GM21447 (cell line): ENCODE measurements around the gene MYO7A.

Experiments
- ATAC-seq: cut with Tn5 transposase; IDR thresholded peaks from one replicate; pipeline ENCODE4 v1.9.1; 2021; ENCODE audit not compliant: unreplicated experiment

Gene MYO7A

GRCh38 chr11:77126861-77127234, 1.2 kb upstream of the MYO7A start:
- no peak for ATAC-seq

DNA sequence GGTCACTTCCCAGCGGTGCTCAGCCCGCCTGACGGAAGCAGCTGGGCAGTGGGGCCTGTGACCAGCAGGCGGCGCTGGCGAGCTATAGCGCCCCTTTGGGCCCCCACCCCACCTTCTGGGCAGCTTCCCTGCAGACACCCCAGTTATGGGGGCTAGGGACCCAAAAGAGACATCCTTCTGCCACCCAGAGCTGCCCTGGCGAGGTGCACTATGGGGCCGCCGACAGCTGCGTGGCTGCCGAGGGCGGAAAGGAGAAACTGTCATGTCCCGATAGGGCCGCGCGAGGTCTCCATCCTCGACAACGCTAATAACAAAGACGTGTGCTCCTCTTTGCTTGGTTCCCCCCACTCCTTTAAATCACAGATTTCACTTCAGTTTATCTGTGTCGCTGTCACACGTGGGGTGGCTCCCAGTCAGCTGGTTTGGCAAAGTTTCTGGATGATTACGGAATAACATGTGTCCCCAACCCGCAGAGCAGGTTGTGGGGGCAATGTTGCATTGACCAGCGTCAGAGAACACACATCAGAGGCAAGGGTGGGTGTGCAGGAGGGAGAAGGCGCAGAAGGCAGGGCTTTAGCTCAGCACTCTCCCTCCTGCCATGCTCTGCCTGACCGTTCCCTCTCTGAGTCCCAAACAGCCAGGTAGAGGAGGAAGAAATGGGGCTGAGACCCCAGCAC, 673 bp upstream of the MYO7A start:
- ATAC-seq = no peak

- no peak for ATAC-seq
These were observed 1.2 kb downstream of the MYO7A start for GRCh38 chr11:77129069-77129841.

GRCh38 chr11:77129842-77130756, 2.1 kb downstream of the MYO7A start:
- no peak for ATAC-seq

DNA sequence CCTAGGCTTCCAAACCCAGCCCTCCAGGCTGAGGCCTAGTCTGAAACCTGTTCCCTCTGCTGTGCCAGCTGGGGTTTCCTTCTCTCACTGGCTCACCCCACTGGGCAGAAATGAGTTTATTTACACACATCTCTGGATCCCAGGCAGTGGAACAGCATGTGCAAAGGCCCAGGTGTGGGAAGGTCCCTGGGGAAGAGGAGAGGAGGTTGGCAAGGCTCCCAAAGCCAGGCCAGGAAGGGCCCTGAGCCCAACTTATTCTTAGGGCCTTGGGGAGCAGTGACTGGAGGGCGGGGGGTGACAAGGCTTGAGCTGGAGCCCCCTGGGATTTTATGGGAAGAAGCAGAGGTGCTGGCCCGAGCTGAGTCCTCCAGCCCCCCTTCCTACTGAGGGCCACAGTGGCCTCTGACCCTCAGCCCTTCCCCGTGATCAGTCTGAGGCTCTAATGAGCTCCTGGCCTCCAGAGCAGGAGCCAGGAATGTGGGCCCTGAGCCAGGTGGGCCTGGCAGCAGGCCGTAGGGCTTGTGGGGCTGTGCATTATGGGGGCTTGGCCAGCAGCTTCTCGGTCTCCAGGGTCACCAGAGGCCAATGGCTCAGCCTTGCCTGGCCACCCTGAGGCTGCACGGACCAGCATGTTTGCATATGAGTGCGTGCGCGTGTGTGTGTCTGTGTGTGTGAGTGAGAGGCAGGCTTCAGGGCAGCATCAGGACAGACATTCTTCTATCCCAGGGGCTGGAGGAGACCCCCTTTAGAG, 2.9 kb downstream of the MYO7A start:
- ATAC-seq = no peak

GRCh38 chr11:77131560-77131959, 3.5 kb downstream of the MYO7A start:
- no peak for ATAC-seq

GRCh38 chr11:77135069-77135468, 7.0 kb downstream of the MYO7A start:
- ATAC-seq = no peak

DNA sequence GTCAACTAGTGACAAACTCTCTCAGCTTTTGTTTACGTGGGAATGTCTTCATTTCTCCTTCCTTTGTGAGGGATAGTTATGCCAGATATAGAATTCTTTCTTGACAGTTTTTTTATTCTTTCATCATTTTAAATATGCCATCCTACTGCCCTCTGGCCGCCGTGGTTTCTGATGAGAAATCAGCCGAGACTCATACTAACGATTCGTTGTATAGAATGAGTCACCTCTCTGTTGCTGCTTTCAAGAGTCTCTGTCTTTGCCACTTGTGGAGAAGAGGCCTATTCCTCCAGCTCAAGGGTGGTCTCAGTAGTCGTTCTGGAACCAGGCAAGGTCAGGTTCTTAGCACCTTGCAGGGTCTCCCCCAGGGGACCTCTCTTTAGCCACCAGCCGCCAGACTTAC, 8.0 kb downstream of the MYO7A start:
- no peak for ATAC-seq

DNA sequence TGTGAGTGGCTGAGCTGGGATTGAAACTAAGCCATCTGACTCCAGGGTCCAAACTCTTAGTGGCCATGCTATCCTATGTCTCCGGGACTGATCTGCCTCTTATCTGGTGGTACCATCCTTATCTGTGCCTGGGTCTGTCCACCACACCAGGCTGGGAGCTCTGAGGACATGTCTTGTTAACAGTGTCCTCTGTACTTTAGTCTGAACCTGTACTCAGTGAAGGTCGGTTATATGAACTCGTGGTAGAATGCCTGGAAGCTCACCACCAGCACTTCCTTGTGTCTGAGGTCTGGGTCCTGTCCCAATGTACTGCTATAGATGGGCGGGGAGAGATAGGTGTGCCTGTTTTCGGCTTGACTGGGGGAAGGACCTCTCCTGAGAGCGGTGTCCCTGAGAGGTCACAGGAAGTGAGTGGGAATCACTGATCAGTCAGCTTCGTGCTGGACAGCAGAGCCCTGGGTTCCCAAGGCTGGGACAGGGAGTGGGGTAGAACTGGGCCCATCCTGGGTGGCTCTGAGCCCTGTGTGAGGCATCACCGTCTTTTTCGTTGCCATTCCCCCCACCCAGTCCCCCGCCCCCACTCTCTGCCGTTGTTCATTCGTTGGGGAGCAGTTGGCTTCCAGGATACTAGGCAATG, 8.9 kb downstream of the MYO7A start:
- ATAC-seq = no peak

- no peak for ATAC-seq
These were observed 9.4 kb downstream of the MYO7A start for GRCh38 chr11:77137421-77137820.

GRCh38 chr11:77138106-77138649, 10.1 kb downstream of the MYO7A start:
- ATAC-seq = no peak

- no peak for ATAC-seq
These were observed 11.2 kb downstream of the MYO7A start for GRCh38 chr11:77139201-77139600.

GRCh38 chr11:77140231-77140851, 12.3 kb downstream of the MYO7A start:
- ATAC-seq = no peak

GRCh38 chr11:77141034-77141433, 13.0 kb downstream of the MYO7A start:
- no peak for ATAC-seq

DNA sequence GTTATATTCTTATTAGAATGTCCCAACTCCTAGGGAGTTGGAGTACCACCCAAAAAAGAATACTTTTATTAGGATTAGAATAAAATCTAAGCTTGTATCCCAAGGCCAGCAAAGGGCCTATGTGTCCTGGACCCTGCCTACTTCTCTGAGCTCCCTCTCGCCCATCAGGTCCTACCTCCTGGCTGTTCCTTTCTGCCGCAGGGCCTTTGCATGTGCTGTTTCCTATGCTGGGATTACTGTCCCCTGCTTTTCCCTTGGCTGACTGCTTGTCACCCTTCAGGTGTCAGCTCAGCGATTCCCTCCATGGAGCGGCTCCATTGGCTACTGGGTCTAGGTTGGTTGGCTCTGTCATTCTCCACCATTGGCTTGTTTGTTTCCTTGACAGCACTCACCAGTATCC, 13.4 kb downstream of the MYO7A start:
- ATAC-seq = no peak

DNA sequence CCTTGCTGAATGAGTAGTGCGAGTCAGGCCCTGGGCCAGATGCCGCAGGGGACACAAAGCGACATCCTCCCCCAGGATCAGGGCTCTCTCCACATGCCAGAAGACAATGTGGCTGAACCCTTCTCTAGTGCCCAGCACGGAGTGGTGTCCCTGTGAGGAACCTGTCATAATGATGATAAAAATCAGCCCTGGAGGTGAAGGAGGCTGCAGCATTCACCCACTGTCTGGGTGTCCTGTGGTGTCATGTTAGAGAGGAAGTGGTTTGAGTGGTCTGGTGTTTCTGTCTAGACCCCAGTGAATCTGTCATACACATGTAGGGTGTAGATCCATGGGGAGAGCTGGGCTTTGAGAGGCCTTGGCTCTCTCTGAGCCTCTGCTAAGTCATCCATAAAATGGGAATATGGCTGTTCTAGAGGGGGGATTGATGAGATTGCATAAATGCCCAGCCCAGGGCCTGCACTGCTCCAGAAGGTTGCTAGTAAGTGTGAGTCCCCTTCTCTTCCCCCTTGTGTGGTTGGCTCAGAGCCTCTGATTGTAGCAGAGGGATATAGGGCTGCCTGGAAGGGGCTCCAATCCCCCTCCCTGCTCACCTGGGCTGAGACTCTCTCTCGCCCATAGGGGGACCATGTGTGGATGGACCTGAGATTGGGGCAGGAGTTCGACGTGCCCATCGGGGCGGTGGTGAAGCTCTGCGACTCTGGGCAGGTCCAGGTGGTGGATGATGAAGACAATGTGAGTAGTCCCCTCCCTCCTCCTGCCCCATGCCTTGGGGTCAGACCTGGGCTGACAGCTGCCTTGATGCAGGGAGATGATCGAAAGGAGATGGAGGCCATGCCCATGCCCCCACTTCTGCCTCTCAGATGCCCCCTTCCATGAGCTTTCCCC, 14.3 kb downstream of the MYO7A start:
- ATAC-seq = no peak

DNA sequence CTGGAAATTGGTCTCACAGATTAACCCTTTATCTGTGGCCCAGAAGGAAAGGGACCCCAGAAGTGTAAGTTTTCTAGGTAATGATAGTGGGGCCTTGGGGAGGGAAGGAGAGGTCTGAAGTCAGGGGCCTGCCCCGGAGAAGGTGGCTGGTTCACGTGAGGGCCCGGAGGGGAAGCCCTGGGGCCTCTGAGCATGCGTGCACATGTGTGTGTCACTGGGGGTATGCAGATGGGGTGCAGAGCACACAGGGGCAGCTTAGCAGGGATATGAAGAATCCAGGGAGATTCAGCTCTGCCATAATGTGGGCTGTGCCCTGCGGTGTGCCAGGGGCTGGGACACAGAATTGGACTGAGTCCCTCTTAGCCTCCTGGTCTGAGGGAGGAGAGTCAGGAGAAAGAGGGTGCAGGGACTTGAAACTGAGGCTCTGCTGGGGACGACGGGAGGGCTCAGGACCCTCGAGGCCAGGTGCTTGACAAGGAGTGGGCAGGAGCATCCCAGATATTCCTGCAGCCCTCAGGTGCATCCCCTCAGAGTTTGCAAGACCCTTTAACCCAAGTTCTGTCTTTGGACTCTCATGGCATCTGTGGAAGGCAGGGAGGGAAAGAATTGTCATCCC, 15.5 kb downstream of the MYO7A start:
- ATAC-seq = no peak

- no peak for ATAC-seq
These were observed 16.3 kb downstream of the MYO7A start for GRCh38 chr11:77144196-77144856.
